ENCODE results near the gene JUNB.

GRCh38 chr19:12788682-12789097, 2.6 kb upstream of the JUNB start:
- TF ChIP-seq GATA3 (IDR thresholded peaks at IDR 0.05; ENCODE audit: low read depth, low read length), result no peak
- no peak for TF ChIP-seq GATA2 (IDR thresholded peaks at IDR 0.05; ENCODE audit: low read depth, low read length)

Data from SH-SY5Y (cell line).